Activated T-cell treated with anti-CD3 and anti-CD28 coated beads, Interleukin-2, amount 50 U/mL, for 72 hours (primary cell): Measurements from ENCODE around the gene UPF3A. TPM values are rescaled to one million over a fixed set of nuclear protein-coding genes. Genes with fewer than 3 reads are reported as not detected.
A peak's percentile ranks its signal among the peaks of the same experiment; 100 is the strongest.

ENCODE experiments used
- ATAC-seq, 2 donors: fragments of 150-1000 bp; cut with Tn5 transposase; replicated peaks in 1 of 2; 2 replicates each; pipeline ENCODE4 v1.10.0; 2021; ENCODE audit warnings: moderate library complexity in 2 of 2, mild to moderate bottlenecking in 1 of 2
- DNase-seq, 2 donors: peaks; one replicate each; pipeline ENCODE4 v3.0.0; 2021 to 2022; ENCODE audit warnings: mixed read lengths in 1 of 2
- H3K27ac Mint-ChIP-seq: one replicate; pipeline ENCODE4 v1.8.0; 2022; ENCODE audit warnings: mild to moderate bottlenecking, moderate library complexity, mixed read lengths
- H3K27me3 Mint-ChIP-seq: one replicate; pipeline ENCODE4 v1.8.0; 2022; ENCODE audit warnings: low read depth, mixed read lengths
- H3K36me3 Mint-ChIP-seq, 2 donors: one replicate each; pipeline ENCODE4 v1.8.0; 2022; ENCODE audit warnings: mixed read lengths in 2 of 2, mild to moderate bottlenecking in 1 of 2; ENCODE audit not compliant: insufficient read depth in 2 of 2
- H3K4me1 Mint-ChIP-seq: one replicate; pipeline ENCODE4 v1.8.0; 2022; ENCODE audit warnings: low read depth, mixed read lengths
- H3K4me3 Mint-ChIP-seq, 2 donors: one replicate each; pipeline ENCODE4 v1.8.0; 2022; ENCODE audit warnings: mild to moderate bottlenecking in 2 of 2, mixed read lengths in 2 of 2, moderate library complexity in 2 of 2
- H3K9me3 Mint-ChIP-seq, 2 donors: one replicate each; pipeline ENCODE4 v1.8.0; 2022; ENCODE audit warnings: mixed read lengths in 2 of 2
- total RNA-seq, 2 donors: library from RNA; stranded (reverse); gene quantifications; one replicate each; pipeline ENCODE4 v1.2.3, GENCODE V29; 2022

UPF3A gene, protein sequence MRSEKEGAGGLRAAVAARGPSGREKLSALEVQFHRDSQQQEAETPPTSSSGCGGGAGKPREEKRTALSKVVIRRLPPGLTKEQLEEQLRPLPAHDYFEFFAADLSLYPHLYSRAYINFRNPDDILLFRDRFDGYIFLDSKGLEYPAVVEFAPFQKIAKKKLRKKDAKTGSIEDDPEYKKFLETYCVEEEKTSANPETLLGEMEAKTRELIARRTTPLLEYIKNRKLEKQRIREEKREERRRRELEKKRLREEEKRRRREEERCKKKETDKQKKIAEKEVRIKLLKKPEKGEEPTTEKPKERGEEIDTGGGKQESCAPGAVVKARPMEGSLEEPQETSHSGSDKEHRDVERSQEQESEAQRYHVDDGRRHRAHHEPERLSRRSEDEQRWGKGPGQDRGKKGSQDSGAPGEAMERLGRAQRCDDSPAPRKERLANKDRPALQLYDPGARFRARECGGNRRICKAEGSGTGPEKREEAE
- total RNA-seq: 10 to 100 TPM; 66.4 to 81.5 TPM

DNA sequence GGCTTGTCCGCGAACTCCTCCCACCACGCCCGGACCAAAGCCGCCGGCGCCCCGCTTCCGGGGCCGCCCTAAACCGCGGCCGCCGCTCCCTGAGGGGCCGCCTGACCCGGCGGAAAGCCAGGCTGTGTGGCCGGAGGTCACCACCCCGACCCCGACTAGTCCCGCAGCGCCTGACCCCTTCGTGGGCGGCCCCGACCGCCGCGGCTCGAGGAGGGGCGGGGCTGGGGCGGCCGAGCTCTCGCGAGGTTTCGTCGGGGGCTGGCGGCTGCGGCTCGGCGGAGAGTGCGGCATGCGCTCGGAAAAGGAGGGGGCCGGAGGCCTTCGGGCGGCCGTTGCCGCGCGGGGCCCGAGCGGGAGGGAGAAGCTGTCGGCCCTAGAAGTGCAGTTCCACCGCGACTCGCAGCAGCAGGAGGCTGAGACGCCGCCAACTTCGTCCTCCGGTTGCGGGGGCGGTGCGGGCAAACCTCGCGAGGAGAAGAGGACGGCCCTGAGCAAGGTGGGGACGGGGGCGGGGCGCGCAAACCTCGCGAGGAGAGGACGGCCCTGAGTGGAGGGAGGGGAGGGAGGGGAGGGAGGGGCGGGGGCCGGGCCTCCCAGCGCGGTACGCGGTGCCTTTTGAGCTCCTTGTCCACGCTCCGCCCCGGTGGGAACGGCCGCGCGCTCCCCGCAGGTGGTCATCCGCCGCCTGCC, at the start of gene UPF3A:
TSS of gene UPF3A (plus strand) at position 251 of the 690 bp plus-strand sequence. CDS start at position 290, 39 bp downstream.
- peaks cover 5 to 20% of the 10 kb centered on the region in 2 donors for H3K36me3 Mint-ChIP-seq
- H3K9me3 Mint-ChIP-seq: no peaks in the 10 kb centered on the region
- H3K27ac Mint-ChIP-seq: peak within 1 kb of the TSS; percentile 99
- DNase-seq: peak; percentile 88 to 92
- H3K4me3 Mint-ChIP-seq: peak within 1 kb of the TSS; percentile 80 to 99
- ATAC-seq: peak; percentile 85 to 87
- peaks cover 52% of the 10 kb centered on the region for H3K4me1 Mint-ChIP-seq
- no peaks in the 10 kb centered on the region for H3K27me3 Mint-ChIP-seq

DNA sequence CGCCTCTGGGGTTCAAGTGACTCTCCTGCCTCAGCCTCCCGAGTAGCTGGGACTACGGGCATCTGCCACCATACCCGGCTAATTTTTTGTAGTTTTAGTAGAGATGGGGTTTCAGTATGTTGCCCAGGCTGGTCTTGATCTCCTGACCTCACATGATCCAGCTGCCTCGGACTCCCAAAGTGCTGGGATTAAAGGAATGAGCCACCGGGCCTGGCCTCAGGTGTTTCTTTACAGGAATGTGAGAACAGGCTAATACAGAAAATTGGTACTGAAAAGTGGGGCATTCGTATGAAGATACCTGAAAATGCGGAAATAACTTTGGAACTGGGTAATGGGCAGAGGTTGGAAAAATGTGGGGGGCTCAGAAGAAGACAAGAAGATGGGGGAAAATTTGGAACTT, 49.5 kb upstream of the UPF3A start:
- no peak overlapping the region for H3K4me3 Mint-ChIP-seq
- H3K27me3 Mint-ChIP-seq: no peaks in the 10 kb centered on the region
- no peak for ATAC-seq
- no peak for DNase-seq
- peaks cover 0 to 8% of the 10 kb centered on the region in 2 donors for H3K36me3 Mint-ChIP-seq
- H3K27ac Mint-ChIP-seq: no peak overlapping the region
- peaks cover 57% of the 10 kb centered on the region for H3K4me1 Mint-ChIP-seq
- H3K9me3 Mint-ChIP-seq: peaks cover 3% of the 10 kb centered on the region in 2 donors

DNA sequence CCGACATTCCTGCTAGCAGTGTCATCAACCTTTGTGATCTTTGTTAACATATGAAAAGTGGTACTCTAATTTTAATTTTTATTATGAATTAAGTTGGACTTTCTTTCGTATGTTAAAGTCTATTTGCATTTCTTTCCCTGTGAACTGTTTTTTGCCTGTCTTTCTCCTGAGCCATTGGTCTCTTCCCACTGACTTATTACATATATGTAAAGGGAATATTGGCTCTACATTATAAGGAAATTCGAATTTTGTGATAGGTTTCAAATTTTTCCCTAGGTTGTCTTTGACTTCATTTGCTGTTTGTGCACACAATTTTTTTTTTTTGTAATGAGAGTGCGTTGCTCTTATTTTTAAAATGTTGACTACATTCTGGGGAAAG, 47.1 kb upstream of the UPF3A start:
- Mint-ChIP-seq H3K4me3 (peak overlapping the region; percentile 81 to 99), H3K9me3 (peaks cover 3% of the 10 kb centered on the region in 2 donors), H3K36me3 (peaks cover 6 to 20% of the 10 kb centered on the region in 2 donors), H3K27me3 (no peaks in the 10 kb centered on the region), H3K27ac (peak overlapping the region; percentile 91), H3K4me1 (peaks cover 54% of the 10 kb centered on the region)
- DNase-seq (no peak), ATAC-seq (no peak)

DNA sequence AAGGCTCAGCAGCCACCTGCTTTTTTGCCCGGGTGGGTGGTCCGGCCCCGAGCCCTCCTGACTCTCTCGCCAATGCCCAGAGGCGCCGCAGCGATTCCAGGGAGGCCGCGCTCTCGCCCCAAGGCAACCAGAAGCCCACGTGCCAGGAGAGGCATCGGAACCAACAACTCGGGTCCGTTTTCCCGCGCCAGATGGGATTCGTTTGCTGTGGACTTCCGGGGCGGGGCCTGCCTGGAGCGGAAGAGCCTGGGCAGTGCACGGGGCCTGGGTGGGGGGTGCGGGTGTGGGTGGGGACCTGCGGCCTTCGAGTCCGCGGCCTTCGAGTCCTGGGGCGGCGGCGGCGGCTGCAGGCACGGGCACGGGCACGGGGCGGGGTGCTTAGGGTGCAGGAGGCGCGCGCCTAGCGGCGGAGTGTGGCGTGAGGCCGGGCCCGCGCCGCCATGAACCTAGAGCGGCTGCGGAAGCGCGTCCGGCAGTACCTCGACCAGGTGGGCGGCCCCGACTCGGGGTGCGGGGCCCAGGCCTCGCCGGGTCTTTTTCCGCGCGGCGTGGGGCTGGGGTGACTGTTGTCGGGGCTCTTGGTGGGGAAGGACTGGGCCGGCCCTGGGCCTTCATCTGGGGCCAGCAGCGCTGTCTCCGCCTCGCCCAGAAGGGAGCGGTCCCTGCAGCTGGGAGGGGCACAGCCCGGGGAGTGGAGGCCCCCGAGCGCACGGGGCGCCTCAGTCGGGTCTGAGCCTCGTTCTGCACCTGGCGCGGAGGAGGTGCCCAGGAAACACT, 46.6 kb upstream of the UPF3A start, which contains the start of gene CDC16:
TSS of gene CDC16 (plus strand) at position 253 of the 777 bp plus-strand sequence. CDS start at position 441, 188 bp downstream.
- DNase-seq: peak; percentile 92
- Mint-ChIP-seq H3K27me3 (no peaks in the 10 kb centered on the region), H3K4me3 (peak within 1 kb of the TSS; percentile 81 to 99), H3K4me1 (peaks cover 48% of the 10 kb centered on the region), H3K27ac (peak within 1 kb of the TSS; percentile 92), H3K36me3 (peaks cover 6 to 22% of the 10 kb centered on the region in 2 donors), H3K9me3 (peaks cover 3% of the 10 kb centered on the region in 2 donors)
- peak; percentile 94 to 96 for ATAC-seq

DNA sequence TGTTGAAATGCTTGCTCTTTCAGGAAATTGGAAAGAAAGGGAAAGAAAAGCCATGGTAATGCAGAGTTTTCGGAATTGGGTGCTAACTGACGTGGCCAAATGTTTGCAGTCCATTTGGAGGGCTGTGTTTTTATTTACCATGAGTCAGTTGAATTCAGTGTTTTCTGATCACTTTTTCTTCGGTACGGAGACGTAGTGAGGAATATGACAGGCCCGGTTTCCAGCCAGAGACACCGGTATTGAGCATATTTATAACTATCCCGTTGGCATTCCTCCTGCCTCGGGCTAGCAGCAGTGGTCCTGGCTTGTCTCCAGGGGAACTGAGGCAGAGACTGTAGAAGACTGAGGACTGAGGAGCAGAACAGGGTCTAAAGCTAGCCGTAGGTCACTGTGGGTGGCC, 45.7 kb upstream of the UPF3A start:
- peak overlapping the region; percentile 92 for H3K27ac Mint-ChIP-seq
- H3K4me1 Mint-ChIP-seq: peaks cover 41% of the 10 kb centered on the region
- peaks cover 6 to 26% of the 10 kb centered on the region in 2 donors for H3K36me3 Mint-ChIP-seq
- DNase-seq: no peak
- peak overlapping the region; percentile 81 to 99 for H3K4me3 Mint-ChIP-seq
- no peak for ATAC-seq
- H3K27me3 Mint-ChIP-seq: no peaks in the 10 kb centered on the region
- peaks cover 3% of the 10 kb centered on the region in 2 donors for H3K9me3 Mint-ChIP-seq

DNA sequence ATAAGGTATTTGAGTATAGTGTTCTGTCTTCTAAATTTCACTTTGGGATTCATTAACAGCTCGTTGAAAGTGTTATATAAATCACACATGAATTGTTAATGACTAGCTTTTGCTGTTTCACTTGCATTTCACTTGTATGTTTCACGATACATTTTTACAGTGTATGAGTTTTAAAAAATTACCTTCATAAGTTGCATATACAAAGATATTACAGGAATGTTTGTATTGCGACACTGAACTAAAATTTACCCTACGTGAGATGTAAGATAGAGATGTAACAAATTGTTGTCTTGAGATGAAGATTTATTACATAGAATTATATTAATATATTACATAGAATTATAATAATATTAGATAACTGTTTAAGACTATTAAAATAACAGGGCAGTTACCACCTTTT, 45.2 kb upstream of the UPF3A start:
- Mint-ChIP-seq H3K4me1 (peaks cover 44% of the 10 kb centered on the region), H3K9me3 (peaks cover 3% of the 10 kb centered on the region in 2 donors), H3K27me3 (no peaks in the 10 kb centered on the region), H3K4me3 (peak overlapping the region; percentile 81 to 99), H3K27ac (peak overlapping the region; percentile 92), H3K36me3 (peaks cover 6 to 27% of the 10 kb centered on the region in 2 donors)
- ATAC-seq (no peak), DNase-seq (no peak)

DNA sequence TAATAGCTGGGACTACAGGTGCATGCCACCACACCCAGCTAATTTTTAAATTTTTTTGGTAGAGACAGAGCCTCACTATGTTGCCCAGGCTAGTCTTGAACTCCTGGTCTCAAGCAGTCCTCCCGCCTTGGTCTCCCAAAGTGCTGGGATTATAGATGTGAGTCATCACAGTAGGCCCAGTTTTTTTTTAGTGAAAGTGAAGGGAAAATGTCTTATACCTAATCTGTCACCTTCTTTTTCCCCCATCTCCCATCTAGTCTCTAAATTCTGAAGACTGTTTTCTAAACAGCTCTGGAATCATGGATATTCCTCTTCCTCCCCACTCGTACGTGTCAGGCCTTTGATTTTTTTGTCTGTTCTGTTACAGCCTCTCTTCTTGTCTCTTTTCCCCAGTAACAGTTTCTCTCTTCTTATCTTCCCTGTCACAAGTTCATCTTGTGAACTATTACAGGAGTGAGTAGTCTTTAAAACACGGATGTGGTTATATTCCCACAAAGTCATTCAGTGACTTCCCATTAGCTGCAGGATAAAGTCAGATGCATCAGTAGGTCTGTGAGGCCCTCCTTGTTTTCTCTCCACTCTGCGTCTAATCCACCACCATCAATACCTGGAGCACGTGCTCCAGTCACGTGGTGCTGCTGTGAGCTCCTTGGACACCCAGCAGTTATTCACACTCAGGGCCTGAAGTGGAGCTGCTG, 43.8 kb upstream of the UPF3A start:
- no peak for DNase-seq
- Mint-ChIP-seq H3K36me3 (peaks cover 11 to 34% of the 10 kb centered on the region in 2 donors), H3K4me3 (peak overlapping the region; percentile 4 to 21), H3K27me3 (no peaks in the 10 kb centered on the region), H3K9me3 (peaks cover 3% of the 10 kb centered on the region in 2 donors), H3K27ac (peak overlapping the region; percentile 18), H3K4me1 (peaks cover 42% of the 10 kb centered on the region)
- no peak for ATAC-seq

DNA sequence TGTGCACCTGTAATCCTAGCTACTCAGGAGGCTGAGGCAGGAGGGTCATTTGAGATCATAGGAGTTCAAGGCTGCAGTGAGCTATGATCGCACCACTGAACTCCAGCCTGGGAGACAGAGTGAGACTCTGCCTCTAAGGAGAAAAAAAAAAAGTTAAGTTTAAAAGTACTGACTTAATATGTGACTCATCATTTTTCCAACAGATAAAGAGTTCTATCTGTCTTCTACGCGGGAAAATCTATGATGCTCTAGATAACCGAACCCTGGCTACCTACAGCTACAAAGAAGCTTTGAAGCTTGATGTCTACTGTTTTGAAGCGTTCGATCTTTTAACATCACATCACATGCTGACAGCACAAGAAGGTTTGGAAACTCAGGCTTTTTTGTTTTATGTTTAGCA, 39.5 kb upstream of the UPF3A start:
- Mint-ChIP-seq H3K4me1 (peaks cover 17% of the 10 kb centered on the region), H3K9me3 (no peaks in the 10 kb centered on the region), H3K27ac (no peak overlapping the region), H3K4me3 (no peak overlapping the region), H3K36me3 (peaks cover 17 to 45% of the 10 kb centered on the region in 2 donors), H3K27me3 (no peaks in the 10 kb centered on the region)
- DNase-seq (no peak), ATAC-seq (no peak)

DNA sequence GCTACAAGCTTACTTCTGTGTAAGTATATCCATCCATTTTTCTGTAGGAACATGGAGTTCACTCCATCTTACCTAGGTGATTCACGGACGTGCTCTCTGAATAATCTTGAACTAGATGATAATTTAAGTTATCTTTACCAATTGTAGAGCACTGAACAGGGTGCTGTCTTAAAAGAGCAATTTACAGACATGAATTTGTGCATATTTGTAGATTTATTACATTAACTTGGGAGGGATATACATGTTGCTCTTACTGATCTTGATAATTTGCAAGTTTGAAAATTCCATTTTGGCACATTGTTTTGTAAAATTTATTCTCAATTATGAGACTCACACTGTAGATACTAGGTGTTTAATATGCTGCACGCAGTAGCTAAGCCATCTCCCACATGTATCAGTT, 37.4 kb upstream of the UPF3A start:
- Mint-ChIP-seq H3K9me3 (no peaks in the 10 kb centered on the region), H3K27ac (peak overlapping the region; percentile 42), H3K4me1 (peaks cover 11% of the 10 kb centered on the region), H3K4me3 (no peak overlapping the region), H3K27me3 (no peaks in the 10 kb centered on the region), H3K36me3 (peaks cover 12 to 43% of the 10 kb centered on the region in 2 donors)
- no peak for DNase-seq
- ATAC-seq: no peak

DNA sequence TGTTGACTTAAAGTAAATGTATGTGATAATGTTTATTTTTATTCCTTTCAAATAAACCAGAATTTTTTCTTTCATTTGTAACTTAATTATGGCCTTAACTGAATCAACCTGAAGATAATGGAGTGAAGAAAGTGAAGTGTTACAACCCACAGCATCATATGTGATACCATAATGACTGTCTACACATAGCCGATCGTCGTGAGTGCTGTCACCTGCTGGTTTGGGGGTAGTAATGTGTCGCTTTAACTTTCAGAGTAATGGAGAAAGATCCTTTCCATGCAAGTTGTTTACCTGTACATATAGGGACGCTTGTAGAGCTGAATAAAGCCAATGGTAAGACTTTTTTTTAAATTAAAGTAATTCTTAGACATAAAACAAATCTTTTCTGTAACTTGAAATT, 36.8 kb upstream of the UPF3A start:
- no peak for ATAC-seq
- Mint-ChIP-seq H3K4me3 (no peak overlapping the region), H3K27me3 (no peaks in the 10 kb centered on the region), H3K4me1 (peaks cover 11% of the 10 kb centered on the region), H3K27ac (no peak overlapping the region), H3K36me3 (peaks cover 12 to 40% of the 10 kb centered on the region in 2 donors), H3K9me3 (no peaks in the 10 kb centered on the region)
- no peak for DNase-seq

DNA sequence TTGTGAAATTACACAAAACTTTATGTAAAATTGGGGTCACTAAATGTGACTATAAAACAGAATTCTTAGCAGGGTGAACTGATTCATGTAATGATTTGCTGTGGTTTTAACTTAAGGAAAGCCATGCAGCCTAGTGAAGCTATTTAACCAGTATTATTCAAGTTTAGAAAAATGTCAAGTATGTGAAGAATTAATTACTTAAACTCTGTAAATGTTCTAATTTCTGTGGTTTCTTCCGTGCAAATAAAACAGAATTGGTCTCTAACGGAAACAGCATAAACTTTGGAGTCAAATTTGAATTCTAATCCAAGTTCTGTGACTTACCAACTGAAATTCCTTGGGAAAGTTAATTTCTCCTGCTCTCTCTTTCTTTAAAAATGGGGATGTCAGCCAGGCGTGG, 33.4 kb upstream of the UPF3A start:
- Mint-ChIP-seq H3K9me3 (no peaks in the 10 kb centered on the region), H3K27ac (no peak overlapping the region), H3K4me3 (no peak overlapping the region), H3K36me3 (peaks cover 6 to 31% of the 10 kb centered on the region in 2 donors), H3K27me3 (no peaks in the 10 kb centered on the region), H3K4me1 (no peaks in the 10 kb centered on the region)
- no peak for ATAC-seq
- DNase-seq: no peak

DNA sequence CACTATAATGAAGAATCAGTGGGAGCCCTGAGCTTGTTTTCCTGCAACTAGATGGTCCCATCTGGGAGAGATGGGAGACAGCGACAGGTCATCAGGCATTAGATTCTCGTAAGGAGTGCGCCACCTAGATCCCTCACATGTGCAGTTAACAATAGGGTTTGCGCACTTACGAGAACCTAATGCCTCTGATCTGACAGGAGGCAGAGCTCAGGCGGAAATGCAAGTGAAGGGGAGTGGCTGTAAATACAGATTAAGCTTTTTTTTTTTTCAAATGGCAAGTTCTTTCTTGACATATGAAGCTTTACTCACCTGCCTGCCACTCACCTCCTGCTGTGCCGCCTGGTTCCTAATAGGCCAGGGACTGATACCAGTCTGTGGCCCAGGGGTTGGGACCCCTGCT, 32.3 kb upstream of the UPF3A start:
- DNase-seq: no peak
- no peaks in the 10 kb centered on the region for H3K4me1 Mint-ChIP-seq
- ATAC-seq: no peak
- H3K36me3 Mint-ChIP-seq: peaks cover 9 to 32% of the 10 kb centered on the region in 2 donors
- no peaks in the 10 kb centered on the region for H3K9me3 Mint-ChIP-seq
- H3K27ac Mint-ChIP-seq: no peak overlapping the region
- no peak overlapping the region for H3K4me3 Mint-ChIP-seq
- no peaks in the 10 kb centered on the region for H3K27me3 Mint-ChIP-seq
